ENCODE measurements around the gene LCN9. TPM values are rescaled to one million over a fixed set of nuclear protein-coding genes. Genes with fewer than 3 reads are reported as not detected.

LCN9 gene
- total RNA-seq, 1 donor from 2014 or later, result 4.8 TPM

- H3K9me3 ChIP-seq (ENCODE audit: insufficient read depth, low read depth, low read length), result no peaks in the 10 kb centered on the region
- no peaks in the 10 kb centered on the region for H3K36me3 ChIP-seq (ENCODE audit: insufficient read depth, low read length)
- no peak overlapping the region for H3K9ac ChIP-seq (ENCODE audit: low read length)
- no peaks in the 10 kb centered on the region for H4K20me1 ChIP-seq (ENCODE audit: insufficient read depth, low read length)
- FAIRE-seq (no peak), DNase-seq (ENCODE audit: low read depth) (no peak)
- Mint-ChIP-seq H3K4me1 (ENCODE audit: low read depth, unreplicated experiment) (peaks cover 5% of the 10 kb centered on the region), H3K4me3 (ENCODE audit: unreplicated experiment) (no peak overlapping the region), H3K27me3 (ENCODE audit: low read depth, unreplicated experiment) (peaks cover 33% of the 10 kb centered on the region), H3K9me3 (ENCODE audit: unreplicated experiment) (no peaks in the 10 kb centered on the region), H3K27ac (ENCODE audit: unreplicated experiment) (no peak overlapping the region), H3K36me3 (ENCODE audit: low read depth, unreplicated experiment) (peaks cover 2% of the 10 kb centered on the region)
- H2AFZ ChIP-seq (ENCODE audit: low read depth, low read length), result no peak overlapping the region
- H3K27me3 ChIP-seq (ENCODE audit: insufficient read depth, low read length), result no peaks in the 10 kb centered on the region
- no peak overlapping the region for H3K4me2 ChIP-seq (ENCODE audit: low read length)
- TF ChIP-seq CTCF (IDR thresholded peaks at IDR 0.05; ENCODE audit: insufficient read depth, low read depth, low read length), result no peak
- TF ChIP-seq EZH2 (IDR thresholded peaks at IDR 0.05; ENCODE audit: insufficient read depth, low read length), result no peak
- no peak overlapping the region for H3K27ac ChIP-seq (ENCODE audit: low read depth, low read length)
- no peak overlapping the region for H3K4me3 ChIP-seq (ENCODE audit: insufficient read depth, low read depth, low read length)
- no peaks in the 10 kb centered on the region for H3K79me2 ChIP-seq (ENCODE audit: insufficient read depth, low read length)
- H3K4me1 ChIP-seq (ENCODE audit: insufficient read depth, low read length), result no peaks in the 10 kb centered on the region
Observed at GRCh38 chr9:135687216-135687615, 24.1 kb downstream of the LCN9 start.

- Mint-ChIP-seq H3K9me3 (ENCODE audit: unreplicated experiment) (no peaks in the 10 kb centered on the region), H3K27ac (ENCODE audit: unreplicated experiment) (peak overlapping the region; percentile 34), H3K27me3 (ENCODE audit: low read depth, unreplicated experiment) (peaks cover 29% of the 10 kb centered on the region), H3K36me3 (ENCODE audit: low read depth, unreplicated experiment) (peaks cover 2% of the 10 kb centered on the region), H3K4me1 (ENCODE audit: low read depth, unreplicated experiment) (peaks cover 9% of the 10 kb centered on the region), H3K4me3 (ENCODE audit: unreplicated experiment) (no peak overlapping the region)
- Histone ChIP-seq H3K9me3 (ENCODE audit: insufficient read depth, low read depth, low read length) (no peaks in the 10 kb centered on the region), H3K4me3 (ENCODE audit: insufficient read depth, low read depth, low read length) (no peak overlapping the region), H3K27me3 (ENCODE audit: insufficient read depth, low read length) (no peaks in the 10 kb centered on the region), H4K20me1 (ENCODE audit: insufficient read depth, low read length) (no peaks in the 10 kb centered on the region), H2AFZ (ENCODE audit: low read depth, low read length) (no peak overlapping the region), H3K4me1 (ENCODE audit: insufficient read depth, low read length) (no peaks in the 10 kb centered on the region), H3K4me2 (ENCODE audit: low read length) (no peak overlapping the region), H3K27ac (ENCODE audit: low read depth, low read length) (no peak overlapping the region), H3K79me2 (ENCODE audit: insufficient read depth, low read length) (no peaks in the 10 kb centered on the region), H3K9ac (ENCODE audit: low read length) (no peak overlapping the region), H3K36me3 (ENCODE audit: insufficient read depth, low read length) (no peaks in the 10 kb centered on the region)
- no peak for DNase-seq (ENCODE audit: low read depth)
- no peak for FAIRE-seq
- TF ChIP-seq CTCF (IDR thresholded peaks at IDR 0.05; ENCODE audit: insufficient read depth, low read depth, low read length) (no peak), EZH2 (IDR thresholded peaks at IDR 0.05; ENCODE audit: insufficient read depth, low read length) (no peak)
Observed at GRCh38 chr9:135689011-135689410, 25.9 kb downstream of the LCN9 start.

GRCh38 chr9:135690836-135691570 lies 27.9 kb downstream of the LCN9 start:
- H3K27me3 Mint-ChIP-seq (ENCODE audit: low read depth, unreplicated experiment), result peaks cover 29% of the 10 kb centered on the region
- no peak for DNase-seq (ENCODE audit: low read depth)
- TF ChIP-seq CTCF (IDR thresholded peaks at IDR 0.05; ENCODE audit: insufficient read depth, low read depth, low read length) (no peak), EZH2 (IDR thresholded peaks at IDR 0.05; ENCODE audit: insufficient read depth, low read length) (no peak)
- no peak overlapping the region for H3K4me3 Mint-ChIP-seq (ENCODE audit: unreplicated experiment)
- peaks cover 2% of the 10 kb centered on the region for H3K36me3 Mint-ChIP-seq (ENCODE audit: low read depth, unreplicated experiment)
- Histone ChIP-seq H3K9me3 (ENCODE audit: insufficient read depth, low read depth, low read length) (no peaks in the 10 kb centered on the region), H3K36me3 (ENCODE audit: insufficient read depth, low read length) (no peaks in the 10 kb centered on the region), H3K4me2 (ENCODE audit: low read length) (no peak overlapping the region), H3K27ac (ENCODE audit: low read depth, low read length) (no peak overlapping the region), H3K9ac (ENCODE audit: low read length) (no peak overlapping the region), H3K79me2 (ENCODE audit: insufficient read depth, low read length) (no peaks in the 10 kb centered on the region), H2AFZ (ENCODE audit: low read depth, low read length) (no peak overlapping the region), H4K20me1 (ENCODE audit: insufficient read depth, low read length) (no peaks in the 10 kb centered on the region), H3K4me3 (ENCODE audit: insufficient read depth, low read depth, low read length) (no peak overlapping the region), H3K27me3 (ENCODE audit: insufficient read depth, low read length) (no peaks in the 10 kb centered on the region), H3K4me1 (ENCODE audit: insufficient read depth, low read length) (no peaks in the 10 kb centered on the region)
- no peak for FAIRE-seq
- H3K27ac Mint-ChIP-seq (ENCODE audit: unreplicated experiment), result no peak overlapping the region
- no peaks in the 10 kb centered on the region for H3K9me3 Mint-ChIP-seq (ENCODE audit: unreplicated experiment)
- peaks cover 9% of the 10 kb centered on the region for H3K4me1 Mint-ChIP-seq (ENCODE audit: low read depth, unreplicated experiment)
